ENCODE results near the gene ADGRG4. TPM values are rescaled to one million over a fixed set of nuclear protein-coding genes. Genes with fewer than 3 reads are reported as not detected.

The ADGRG4 gene
- polyA plus RNA-seq, 2 of the 4 experiments (the other 2 are of a cell fraction) = not detected

GRCh38 chrX:136421338-136421737 is 120.6 kb downstream of the ADGRG4 start:
- H3K4me2 ChIP-seq = no peak overlapping the region
- ATAC-seq (no peak), DNase-seq (ENCODE audit: low read depth in 1 of 2, low spot score in 1 of 2) (no peak), FAIRE-seq (no peak)
- WGBS (ENCODE audit: missing lambda C conversion rate) = 62% methylated on average over 14 of the region's 14 CpGs
- no peak overlapping the region for H3K4me3 ChIP-seq
- H3K27ac ChIP-seq = no peak overlapping the region
- H3K4me1 ChIP-seq = no peaks in the 10 kb centered on the region
- no peak for TF ChIP-seq ZFP36 (IDR thresholded peaks at IDR 0.05; ENCODE audit: borderline replicate concordance, partially characterized antibody)
- no peak for TF ChIP-seq USF2 (IDR thresholded peaks at IDR 0.05)
- no peak for TF ChIP-seq HES2 (IDR thresholded peaks at IDR 0.05)
- no peak for TF ChIP-seq GATA3 (IDR thresholded peaks at IDR 0.05; ENCODE audit: borderline replicate concordance)
- no peak for TF ChIP-seq JUNB (IDR thresholded peaks at IDR 0.05)
- no peak for TF ChIP-seq RAD21 (conservative IDR thresholded peaks at IDR 0.05 in 1 of 2, IDR thresholded peaks at IDR 0.05 in 1 of 2)
- no peak for TF ChIP-seq JUN (IDR thresholded peaks at IDR 0.05)
- no peak for TF ChIP-seq EHF (CRISPR knock-in tag; IDR thresholded peaks at IDR 0.05)
- TF ChIP-seq ATOH8 (CRISPR knock-in tag; IDR thresholded peaks at IDR 0.05; ENCODE audit: low read depth) = no peak
- TF ChIP-seq NR3C1 (IDR thresholded peaks at IDR 0.05) = no peak
- ChIA-PET CTCF (interaction anchor here (0.9 to 1.6 kb wide), 3 partner anchors 13 to 276 kb away, joined by 3 to 4 read pairs (median 4); no protein-coding TSS in a partner anchor), POLR2A (no interaction called here)
- no peaks in the 10 kb centered on the region for H3K9me3 ChIP-seq

GRCh38 chrX:136423724-136424123 is 123.0 kb downstream of the ADGRG4 start:
- H3K9me3 ChIP-seq = no peaks in the 10 kb centered on the region
- H3K4me1 ChIP-seq = no peaks in the 10 kb centered on the region
- ChIA-PET CTCF (no interaction called here), POLR2A (no interaction called here)
- H3K4me3 ChIP-seq = no peak overlapping the region
- FAIRE-seq = no peak
- no peak overlapping the region for H3K4me2 ChIP-seq
- DNase-seq (ENCODE audit: low read depth in 1 of 2, low spot score in 1 of 2) = no peak
- 0% methylated on average over 2 of the region's 2 CpGs for WGBS (ENCODE audit: missing lambda C conversion rate)
- TF ChIP-seq E2F6 (IDR thresholded peaks at IDR 0.05; ENCODE audit: borderline replicate concordance, low read depth) = no peak
- no peak for TF ChIP-seq USF2 (IDR thresholded peaks at IDR 0.05)
- TF ChIP-seq HEYL (CRISPR knock-in tag; IDR thresholded peaks at IDR 0.05) = no peak
- TF ChIP-seq MAZ (IDR thresholded peaks at IDR 0.05; ENCODE audit: borderline replicate concordance, low read depth, low read length) = no peak
- H3K27ac ChIP-seq = no peak overlapping the region
- no peak for ATAC-seq

- 0% methylated on average over 2 of the region's 2 CpGs for WGBS (ENCODE audit: missing lambda C conversion rate)
- DNase-seq (ENCODE audit: low read depth in 1 of 2, low spot score in 1 of 2) (no peak), FAIRE-seq (no peak), ATAC-seq (no peak)
- POLR2A ChIA-PET = no interaction called here
- CTCF ChIA-PET = no interaction called here
- Histone ChIP-seq H3K9me3 (no peaks in the 10 kb centered on the region), H3K27ac (no peak overlapping the region), H3K4me3 (no peak overlapping the region), H3K4me1 (no peaks in the 10 kb centered on the region), H3K4me2 (no peak overlapping the region)
- TF ChIP-seq FOSL2 (IDR thresholded peaks at IDR 0.05) = no peak
- no peak for TF ChIP-seq FOSL2 (CRISPR knock-in tag; IDR thresholded peaks at IDR 0.05)
- no peak for TF ChIP-seq REST (IDR thresholded peaks at IDR 0.05)
- no peak for TF ChIP-seq HDAC2 (IDR thresholded peaks at IDR 0.05)
- TF ChIP-seq USF2 (IDR thresholded peaks at IDR 0.05) = no peak
- no peak for TF ChIP-seq HOXB13 (CRISPR knock-in tag; IDR thresholded peaks at IDR 0.05; ENCODE audit: low read depth)
- no peak for TF ChIP-seq CTCF (IDR thresholded peaks at IDR 0.05)
- no peak for TF ChIP-seq CBX8 (IDR thresholded peaks at IDR 0.05)
- TF ChIP-seq NFE2L2 (conservative IDR thresholded peaks at IDR 0.05; ENCODE audit: low read length) = no peak
- no peak for TF ChIP-seq HES2 (IDR thresholded peaks at IDR 0.05)
- no peak for TF ChIP-seq MYC (IDR thresholded peaks at IDR 0.05; ENCODE audit: borderline replicate concordance, low read length)
- TF ChIP-seq RARB (CRISPR knock-in tag; IDR thresholded peaks at IDR 0.05) = no peak
- no peak for TF ChIP-seq SREBF2 (IDR thresholded peaks at IDR 0.05)
- TF ChIP-seq CBX2 (IDR thresholded peaks at IDR 0.05; ENCODE audit: borderline replicate concordance, low read depth) = no peak
Observed at GRCh38 chrX:136425996-136426395, 125.2 kb downstream of the ADGRG4 start.
